PFSK-1 (cell line): ENCODE measurements around the gene KIF26A.

Experiments used
- FOXP2 ChIP-seq: optimal IDR thresholded peaks from 2 replicates; pipeline ENCODE3; 2011; ENCODE audit warnings: borderline replicate concordance, control low read depth, inconsistent platforms; ENCODE audit not compliant: insufficient read depth; ENCODE audit errors: extremely low read length, extremely low read depth
- POLR2AphosphoS5 ChIP-seq: IDR thresholded peaks from 2 replicates; pipeline ENCODE4 v1.6.1; 2012; ENCODE audit warnings: low read depth, mild to moderate bottlenecking, control low read depth, low read length, moderate library complexity
- SIN3A ChIP-seq: IDR thresholded peaks from 2 replicates; pipeline ENCODE4 v1.6.1; 2012; ENCODE audit warnings: mild to moderate bottlenecking, low read length, moderate library complexity, borderline replicate concordance; ENCODE audit not compliant: insufficient read depth
- TAF1 ChIP-seq: IDR thresholded peaks from 2 replicates; pipeline ENCODE4 v1.6.1; 2012; ENCODE audit warnings: low read length, control low read depth, borderline replicate concordance; ENCODE audit not compliant: insufficient read depth

- TF ChIP-seq TAF1 (no peak), POLR2AphosphoS5 (no peak), SIN3A (no peak), FOXP2 (no peak)
Observed at GRCh38 chr14:104104076-104104901, 34.1 kb upstream of the KIF26A start.
